GM21825 (cell line): ENCODE data around the gene DPH6.
"Not testable (repeated sequence)": the region's sequence is repeated elsewhere in the genome, so short reads cannot be mapped to it uniquely, and the experiment has no call there.

Experiments used
- ATAC-seq: cut with Tn5 transposase; IDR thresholded peaks from one replicate; pipeline ENCODE4 v1.9.1; 2021; ENCODE audit warnings: mild to moderate bottlenecking, moderate library complexity; ENCODE audit not compliant: unreplicated experiment

The DPH6 gene

GRCh38 chr15:35351059-35351458 lies 194.9 kb downstream of the DPH6 start:
- ATAC-seq: no peak

- no peak for ATAC-seq
Measured at GRCh38 chr15:35349916-35350315, 196.0 kb downstream of the DPH6 start.

DNA sequence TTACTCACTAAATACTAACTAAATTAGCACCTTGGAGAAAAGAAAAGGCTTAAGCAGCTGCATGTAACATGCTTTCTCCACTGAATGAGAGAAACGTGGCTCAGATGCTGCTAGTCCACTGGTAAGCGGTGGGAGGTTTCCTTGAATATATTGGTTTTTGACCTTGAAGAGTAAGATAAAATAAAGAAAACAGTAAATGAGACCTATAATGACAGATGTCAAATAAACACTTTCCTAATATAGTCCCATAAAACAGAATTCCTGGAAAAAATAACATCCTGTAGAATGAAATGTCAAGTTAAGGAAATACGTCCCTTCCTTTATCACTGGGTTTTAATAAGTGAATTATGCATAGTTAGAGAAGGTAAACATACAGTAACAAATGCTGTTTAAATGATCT lies 215.0 kb downstream of the DPH6 start:
- no peak for ATAC-seq

DNA sequence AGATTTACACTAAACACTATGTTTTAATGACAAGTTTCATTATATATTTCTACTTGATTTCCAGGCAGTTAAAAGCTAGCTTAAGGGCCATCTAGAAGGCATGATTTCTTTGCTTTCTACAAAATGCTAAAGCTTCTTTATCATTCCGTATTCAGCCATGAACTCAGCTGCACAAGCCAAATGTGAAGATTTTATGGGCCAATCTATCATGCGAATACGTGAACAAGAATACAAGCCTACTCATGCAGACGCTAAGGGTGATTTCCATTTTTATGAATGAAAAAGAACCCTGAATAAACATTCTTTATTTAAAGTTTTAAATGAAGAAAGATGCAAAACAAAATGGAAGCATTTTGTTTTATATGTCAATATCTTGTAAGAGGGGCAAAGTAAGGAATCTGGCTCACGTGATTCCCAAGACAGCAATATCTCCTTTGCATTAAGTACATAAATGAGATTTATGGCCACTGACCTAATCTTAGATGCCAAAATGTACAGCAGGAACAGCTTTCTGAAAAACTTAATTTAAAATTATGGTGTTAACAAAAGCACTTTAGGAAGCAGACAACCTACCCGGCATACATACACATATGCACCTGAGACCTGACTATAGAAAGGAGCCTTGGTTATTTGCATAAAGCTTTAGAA lies 215.8 kb downstream of the DPH6 start:
- no peak for ATAC-seq

DNA sequence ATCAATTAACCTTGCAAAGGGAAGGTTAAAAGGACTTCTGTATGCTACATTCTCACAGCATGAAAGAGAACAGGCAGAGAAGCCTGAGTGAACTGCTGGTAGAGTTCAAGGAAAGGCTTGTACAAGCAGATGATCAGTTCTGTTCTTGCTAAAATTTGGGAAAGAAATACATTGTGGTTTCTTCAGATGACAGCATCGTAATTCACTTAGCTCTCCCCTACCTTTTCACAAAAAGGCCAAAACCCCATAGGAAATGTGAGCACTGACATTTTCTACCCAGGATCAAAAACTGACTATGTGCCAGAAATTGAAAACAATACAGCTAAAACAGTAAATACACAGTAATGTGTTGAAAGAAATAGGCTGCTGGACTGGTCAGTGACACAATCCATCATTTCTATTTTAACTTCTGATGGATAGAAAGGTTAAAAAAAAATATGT lies 216.4 kb downstream of the DPH6 start:
- ATAC-seq: no peak

DNA sequence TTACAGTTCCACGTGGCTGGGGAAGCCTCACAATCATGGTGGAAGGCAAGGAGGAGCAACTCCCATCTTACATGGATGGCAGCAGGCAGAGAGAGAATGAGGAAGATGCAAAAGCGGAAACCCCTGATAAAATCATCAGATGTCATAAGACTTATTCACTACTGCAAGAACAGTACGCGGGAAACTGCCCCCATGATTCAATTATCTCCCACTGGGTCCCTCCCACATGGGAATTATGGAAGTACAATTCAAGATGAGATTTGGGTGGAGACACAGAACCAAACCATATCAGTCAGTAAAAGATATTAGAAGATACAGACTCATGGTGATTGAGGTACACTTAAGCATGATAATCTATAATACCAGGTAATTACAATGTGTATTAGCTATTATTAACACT lies 217.1 kb downstream of the DPH6 start:
- not testable (repeated sequence) for ATAC-seq

DNA sequence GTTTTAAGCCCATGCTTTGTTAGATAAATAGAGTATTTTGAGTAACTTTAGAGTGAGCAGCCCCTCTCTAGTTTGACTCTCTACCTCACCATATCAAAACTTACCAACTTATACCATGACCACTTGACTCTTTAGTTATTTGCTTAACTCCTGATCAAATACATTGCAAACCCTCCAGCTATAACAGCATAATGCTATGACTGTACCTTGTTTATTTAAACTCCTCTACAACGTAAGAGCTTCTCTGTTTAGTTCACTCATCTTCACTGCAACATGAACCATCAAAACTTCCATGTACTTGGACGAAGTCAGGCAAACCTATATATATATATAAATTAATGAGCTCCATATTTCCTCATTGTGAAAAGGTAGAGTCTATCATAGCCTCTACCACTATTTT lies 218.2 kb downstream of the DPH6 start:
- no peak for ATAC-seq

DNA sequence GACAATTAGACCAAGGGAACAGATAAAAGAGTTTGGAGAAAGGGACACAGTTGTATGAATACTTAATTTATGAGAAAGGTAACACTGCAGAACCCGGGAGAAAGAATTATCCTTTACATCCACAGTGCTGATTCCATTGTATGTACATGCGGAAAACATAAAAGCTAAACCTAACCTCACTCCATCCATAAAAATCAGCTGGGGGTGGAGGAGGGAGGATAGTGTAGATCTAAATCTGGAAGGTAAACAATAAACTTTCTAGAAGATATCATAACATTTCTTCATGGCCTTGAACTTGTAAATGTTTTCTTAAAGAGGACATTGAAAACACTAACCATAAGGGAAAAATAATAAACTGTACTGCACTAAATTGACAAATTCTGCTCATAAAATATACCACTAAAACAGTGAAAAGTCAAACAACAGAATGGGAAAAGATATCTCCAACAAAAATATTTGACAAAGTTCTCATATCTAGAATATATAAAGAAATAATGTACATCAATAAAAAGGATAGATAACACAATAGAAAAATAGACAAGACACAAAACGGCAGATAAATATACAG lies 220.5 kb downstream of the DPH6 start:
- no peak for ATAC-seq

DNA sequence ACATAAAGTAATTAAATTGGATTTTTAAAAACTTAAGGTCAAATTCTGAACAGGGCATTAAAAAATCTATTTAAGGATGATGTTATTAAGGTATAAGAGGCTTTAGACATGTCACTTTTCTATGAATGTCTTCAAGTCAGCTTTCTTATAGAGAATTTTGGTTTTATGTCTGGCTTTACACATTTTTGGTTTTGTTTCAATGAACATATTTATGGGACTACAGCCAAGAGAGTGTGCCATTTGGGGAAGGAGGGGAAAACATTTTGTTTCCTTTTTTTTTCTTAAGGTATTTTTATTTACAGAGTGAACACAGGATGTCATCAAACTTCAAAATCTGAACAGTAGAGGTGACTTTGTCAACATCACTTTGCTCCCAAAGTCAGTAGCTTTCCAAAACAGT lies 222.8 kb downstream of the DPH6 start:
- no peak for ATAC-seq

DNA sequence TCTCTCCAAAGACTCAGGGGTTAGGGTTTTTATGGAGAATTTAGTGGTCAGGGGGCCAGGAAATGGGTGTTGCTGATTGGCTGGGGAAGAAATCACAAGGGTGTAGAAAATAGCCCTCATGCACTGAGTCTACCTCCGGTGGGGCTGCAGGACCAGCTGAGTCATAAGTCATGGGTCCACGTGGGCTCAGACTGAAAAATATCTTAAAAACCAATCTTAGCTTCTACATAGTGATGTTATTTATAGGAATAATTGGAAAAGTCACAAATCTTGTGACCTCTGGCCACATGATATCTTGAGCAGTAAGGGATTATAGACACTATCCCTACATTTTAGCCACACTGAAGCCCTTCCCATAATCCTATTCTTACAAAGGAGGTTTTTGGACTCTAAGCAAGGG lies 224.0 kb downstream of the DPH6 start:
- no peak for ATAC-seq

- ATAC-seq: no peak
Measured at GRCh38 chr15:35320911-35321310, 225.1 kb downstream of the DPH6 start.
